Heart left ventricle (tissue), 13 donors: ENCODE results near the gene MAML3.

Experiments used
- CTCF ChIP-seq, 12 donors: fragments of 200-600 bp; sonication (generic) in 4 of 12; IDR thresholded peaks; one replicate each; pipeline versions ENCODE4 v1.5.0 to v1.8.0; 2018 to 2022; ENCODE audit warnings: antibody characterized with exemption in 12 of 12, mild to moderate bottlenecking in 5 of 12
- POLR2A ChIP-seq, 2 donors: fragments of 450-650 bp; IDR thresholded peaks; one replicate each; pipeline ENCODE4 v1.6.1; 2017; ENCODE audit warnings: antibody characterized with exemption in 2 of 2, mild to moderate bottlenecking in 2 of 2, moderate library complexity in 2 of 2
- donor health status: ischemic (EF 13 %, LVEDD 7.1; RV severe dilation, severe dysfunction).
- donor health status: DM: no; HTN: yes; CAD: no.
- donor health status: DM: no; HTN: no; CAD: no.
- donor health status: ischemic (EF 25% LVEDD 6.9; RV normal size, moderate dysfunction).
- donor health status: ischemic (EF 25% LVEDD 5.7; RV mildly dilated, moderate dysfunction).
- donor health status: ischemic (EF 35%, LVEDD 5.7; RV mildly dilated, moderate dysfunction).
- donor health status: nonischemic (EF 11% LVEDD 7.7; RV severe dilation, severe dysfunction).
- donor health status: DM: yes; HTN: yes; CAD: no.
- donor health status: PGD.
- donor health status: ischemic (EF 29% LVEDD 5.4; RV normal size, mild dysfunction).
- donor health status: nonischemic (EF 23%, LVEDD 6.1; RV moderate dilation, normal function).

DNA sequence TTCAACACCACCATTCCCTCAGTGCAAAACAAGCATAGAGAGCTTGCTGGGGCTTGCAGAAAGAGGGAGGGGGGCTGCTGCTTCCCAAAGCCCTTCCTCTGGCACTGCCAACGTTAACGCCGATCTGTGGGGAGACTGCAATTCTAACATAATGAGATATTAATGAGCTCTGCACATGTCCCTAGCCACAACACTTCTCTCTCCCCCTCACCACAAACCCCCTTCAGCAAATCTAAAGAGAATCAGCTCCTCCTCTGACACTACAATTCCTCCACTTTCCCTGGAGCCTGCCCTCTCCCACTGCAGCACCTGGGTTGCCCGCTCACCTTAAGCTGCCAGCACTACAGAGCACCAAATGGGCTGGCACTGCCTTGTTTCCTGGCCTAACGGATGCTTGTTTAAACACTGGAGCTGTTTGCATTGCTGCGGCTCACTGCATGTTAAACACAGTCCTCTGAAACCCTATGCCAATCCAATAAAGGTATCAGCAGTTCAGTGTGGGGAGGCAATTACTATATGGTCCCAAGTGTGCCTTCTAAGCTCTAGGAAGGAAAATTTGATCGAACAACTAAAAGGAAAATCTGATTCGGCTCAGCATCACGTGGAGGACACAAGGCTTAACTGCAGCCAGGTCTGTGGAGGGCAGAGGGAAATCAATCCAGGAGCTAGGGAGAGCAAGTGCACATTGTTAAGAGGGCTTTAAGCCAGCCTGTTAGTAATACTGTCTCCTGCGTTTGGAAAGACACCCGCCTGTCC lies 232.4 kb downstream of the MAML3 start:
- TF ChIP-seq CTCF (IDR thresholded peaks at IDR 0.05) (no peak), POLR2A (IDR thresholded peaks at IDR 0.05) (no peak)
